AG04449 (cell line): ENCODE results near the gene RNF121.

Experiments used
- CTCF ChIA-PET: fragments of 350-600 bp; formaldehyde crosslinking; extraction: SDS; loops from one replicate; lab custom pipeline; 2021; ENCODE audit warnings: antibody characterized with exemption; lab: Yijun Ruan, JAX
- POLR2A ChIA-PET: fragments of 400-600, 350-600 bp; formaldehyde crosslinking; extraction: SDS; loops from one replicate; lab custom pipeline; 2020; ENCODE audit warnings: antibody characterized with exemption, inconsistent platforms; lab: Yijun Ruan, JAX
- DNase-seq: peaks from one replicate; pipeline ENCODE4 v3.0.0-alpha.2; 2010; ENCODE audit warnings: low read depth, low spot score
- H3K4me3 ChIP-seq: 2 replicates; pipeline ENCODE4 v1.5.1; 2011; ENCODE audit warnings: low read depth, mild to moderate bottlenecking, control low read depth, low read length
- TF ChIP-seq, protein P1 (sequence below): IDR thresholded peaks from one replicate; pipeline ENCODE4 v1.5.1; 2011; ENCODE audit warnings: mild to moderate bottlenecking, moderate library complexity, low read length, control low read depth, inconsistent platforms; ENCODE audit not compliant: insufficient read depth; ENCODE audit errors: missing control alignments

RNF121 gene

DNA sequence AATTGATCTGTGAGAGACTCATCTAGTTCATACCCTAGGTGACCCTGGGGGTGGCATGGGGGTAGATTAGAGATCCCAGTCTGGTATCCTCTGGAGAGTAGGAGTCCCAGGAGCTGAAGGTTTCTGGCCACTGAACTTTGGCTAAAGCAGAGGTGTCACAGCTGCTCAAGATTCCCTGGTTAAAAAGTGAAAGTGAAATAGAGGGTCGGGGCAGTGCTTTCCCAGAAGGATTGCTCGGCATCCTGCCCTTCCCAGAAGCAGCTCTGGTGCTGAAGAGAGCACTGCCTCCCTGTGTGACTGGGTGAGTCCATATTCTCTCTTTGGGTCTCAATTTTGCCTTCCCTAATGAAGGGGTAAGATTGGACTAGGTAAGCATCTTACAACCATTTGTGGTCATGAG lies 70.5 kb downstream of the RNF121 start:
- H3K4me3 ChIP-seq: no peak overlapping the region
- POLR2A ChIA-PET: interaction anchor here (1.4 kb wide), 1 partner anchor 9 kb away, joined by 3 read pairs; no protein-coding TSS in a partner anchor
- TF ChIP-seq, protein P1, sequence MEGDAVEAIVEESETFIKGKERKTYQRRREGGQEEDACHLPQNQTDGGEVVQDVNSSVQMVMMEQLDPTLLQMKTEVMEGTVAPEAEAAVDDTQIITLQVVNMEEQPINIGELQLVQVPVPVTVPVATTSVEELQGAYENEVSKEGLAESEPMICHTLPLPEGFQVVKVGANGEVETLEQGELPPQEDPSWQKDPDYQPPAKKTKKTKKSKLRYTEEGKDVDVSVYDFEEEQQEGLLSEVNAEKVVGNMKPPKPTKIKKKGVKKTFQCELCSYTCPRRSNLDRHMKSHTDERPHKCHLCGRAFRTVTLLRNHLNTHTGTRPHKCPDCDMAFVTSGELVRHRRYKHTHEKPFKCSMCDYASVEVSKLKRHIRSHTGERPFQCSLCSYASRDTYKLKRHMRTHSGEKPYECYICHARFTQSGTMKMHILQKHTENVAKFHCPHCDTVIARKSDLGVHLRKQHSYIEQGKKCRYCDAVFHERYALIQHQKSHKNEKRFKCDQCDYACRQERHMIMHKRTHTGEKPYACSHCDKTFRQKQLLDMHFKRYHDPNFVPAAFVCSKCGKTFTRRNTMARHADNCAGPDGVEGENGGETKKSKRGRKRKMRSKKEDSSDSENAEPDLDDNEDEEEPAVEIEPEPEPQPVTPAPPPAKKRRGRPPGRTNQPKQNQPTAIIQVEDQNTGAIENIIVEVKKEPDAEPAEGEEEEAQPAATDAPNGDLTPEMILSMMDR: no peak
- no peak for DNase-seq
- CTCF ChIA-PET: interaction anchor here (0.8 to 1.6 kb wide), 7 partner anchors 8 to 434 kb away, joined by 3 to 8 read pairs (median 4); no protein-coding TSS in a partner anchor

DNA sequence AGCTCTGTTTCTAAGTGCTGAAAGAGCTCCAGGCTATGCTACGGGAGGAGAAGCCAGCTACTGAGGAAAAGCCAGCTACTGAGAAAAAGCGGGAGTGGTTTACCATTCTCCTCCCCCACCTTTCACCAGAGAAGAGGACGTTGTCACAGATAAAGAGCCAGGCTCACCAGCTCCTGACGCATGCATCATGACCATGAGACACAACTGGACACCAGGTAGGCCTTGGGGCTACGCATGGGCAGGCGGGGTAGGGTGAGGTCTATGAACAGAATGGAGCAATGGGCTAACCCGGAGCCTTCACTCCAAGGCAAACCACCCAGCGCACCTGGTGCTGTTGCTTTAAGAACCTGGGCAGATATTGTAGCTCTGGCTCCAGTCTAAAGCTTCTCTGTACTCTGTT lies 71.0 kb downstream of the RNF121 start:
- TF ChIP-seq, protein P1: no peak
- no peak for DNase-seq
- CTCF ChIA-PET: interaction anchor here (0.8 to 1.6 kb wide), 7 partner anchors 8 to 433 kb away, joined by 3 to 8 read pairs (median 4); no protein-coding TSS in a partner anchor
- POLR2A ChIA-PET: interaction anchor here (1.4 kb wide), 1 partner anchor 9 kb away, joined by 3 read pairs; no protein-coding TSS in a partner anchor
- H3K4me3 ChIP-seq: no peak overlapping the region

DNA sequence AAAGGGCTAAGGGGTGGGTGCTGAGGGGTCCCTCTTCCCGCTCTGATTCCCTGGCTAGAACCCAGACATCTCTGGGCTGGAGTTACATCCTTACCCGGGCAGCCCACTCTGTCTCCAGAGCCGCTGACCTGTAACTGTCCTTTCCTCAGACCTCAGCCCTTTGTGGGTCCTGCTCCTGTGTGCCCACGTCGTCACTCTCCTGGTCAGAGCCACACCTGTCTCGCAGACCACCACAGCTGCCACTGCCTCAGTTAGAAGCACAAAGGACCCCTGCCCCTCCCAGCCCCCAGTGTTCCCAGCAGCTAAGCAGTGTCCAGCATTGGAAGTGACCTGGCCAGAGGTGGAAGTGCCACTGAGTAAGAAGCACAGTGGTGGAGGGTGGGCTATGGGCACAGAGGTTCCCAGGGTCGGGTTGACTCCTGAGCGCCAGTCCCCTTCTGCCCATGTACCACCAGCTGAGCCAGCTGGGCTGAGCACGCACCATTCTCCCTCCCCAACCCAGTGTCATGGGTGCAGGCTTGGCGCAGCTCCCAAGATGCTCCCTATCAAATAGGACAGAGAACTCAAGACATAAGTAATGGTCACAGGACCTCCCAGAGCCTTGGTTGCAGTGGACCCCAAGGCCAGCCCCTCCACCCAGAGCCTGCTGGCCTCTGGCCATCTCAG lies 71.5 kb downstream of the RNF121 start:
- TF ChIP-seq, protein P1: no peak
- DNase-seq: no peak
- CTCF ChIA-PET: interaction anchor here (0.8 to 1.6 kb wide), 9 partner anchors 8 to 433 kb away, joined by 3 to 8 read pairs (median 4); no protein-coding TSS in a partner anchor
- POLR2A ChIA-PET: interaction anchor here (1.4 kb wide), 1 partner anchor 8 kb away, joined by 3 read pairs; no protein-coding TSS in a partner anchor
- no peak overlapping the region for H3K4me3 ChIP-seq

DNA sequence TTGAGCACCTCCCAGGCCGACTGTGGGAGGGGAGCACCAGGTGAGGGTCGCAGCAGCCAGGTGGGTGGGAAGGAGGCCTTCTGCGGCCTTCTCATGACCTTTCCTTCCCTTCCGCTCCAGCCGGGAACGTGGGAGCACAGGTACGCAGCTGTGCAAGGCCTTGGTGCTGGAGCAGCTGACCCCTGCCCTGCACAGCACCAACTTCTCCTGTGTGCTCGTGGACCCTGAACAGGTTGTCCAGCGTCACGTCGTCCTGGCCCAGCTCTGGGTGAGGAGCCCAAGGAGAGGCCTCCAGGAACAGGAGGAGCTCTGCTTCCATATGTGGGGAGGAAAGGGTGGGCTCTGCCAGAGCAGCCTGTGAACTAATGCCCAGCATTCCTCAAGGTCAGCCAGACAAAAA lies 72.4 kb downstream of the RNF121 start:
- no peak overlapping the region for H3K4me3 ChIP-seq
- ChIA-PET CTCF (interaction anchor here (0.9 to 1.3 kb wide), 4 partner anchors 9 to 90 kb away, joined by 3 to 5 read pairs (median 4); no protein-coding TSS in a partner anchor), POLR2A (interaction anchor here (0.9 kb wide), 1 partner anchor 72 kb away, joined by 3 read pairs; the partner anchor contains the start of gene RNF121)
- DNase-seq: no peak
- TF ChIP-seq, protein P1: no peak

DNA sequence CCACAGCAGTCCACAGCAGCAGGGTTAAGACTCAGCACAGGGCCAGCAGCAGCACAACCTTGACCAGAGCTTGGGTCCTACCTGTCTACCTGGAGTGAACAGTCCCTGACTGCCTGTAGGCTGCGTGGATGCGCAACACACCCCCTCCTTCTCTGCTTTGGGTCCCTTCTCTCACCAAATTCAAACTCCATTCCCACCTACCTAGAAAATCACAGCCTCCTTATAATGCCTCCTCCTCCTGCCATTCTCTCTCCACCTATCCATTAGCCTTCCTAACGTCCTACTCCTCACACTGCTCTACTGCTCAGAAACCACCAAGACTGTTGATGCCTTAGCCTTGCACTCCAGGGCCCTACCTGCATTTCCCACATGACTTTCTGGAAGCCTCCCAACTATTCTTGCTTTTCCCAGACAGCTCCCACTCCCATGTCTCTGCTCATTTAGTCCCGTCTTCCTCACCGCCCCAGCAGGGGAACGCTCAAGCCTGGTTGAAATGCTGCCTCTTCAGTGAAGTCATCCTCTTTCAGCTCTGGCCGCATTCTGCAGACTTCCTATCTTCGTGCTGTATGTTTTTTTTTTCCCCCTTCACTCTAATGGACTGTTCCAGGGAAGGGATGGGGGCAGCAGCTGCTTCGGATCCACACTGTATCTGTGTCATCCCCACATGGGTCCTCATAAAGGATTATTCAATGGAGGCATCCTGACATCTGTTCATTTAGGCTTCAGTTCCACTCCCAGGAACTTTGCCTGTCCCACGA lies 73.2 kb downstream of the RNF121 start:
- TF ChIP-seq, protein P1: no peak
- POLR2A ChIA-PET: interaction anchor here (0.7 to 0.9 kb wide), 2 partner anchors 11 to 73 kb away, joined by 3 read pairs; partner anchors contain the start of gene RNF121
- H3K4me3 ChIP-seq: no peak overlapping the region
- CTCF ChIA-PET: interaction anchor here (1.3 to 1.7 kb wide), 4 partner anchors 13 to 24 kb away, joined by 4 to 5 read pairs (median 4); no protein-coding TSS in a partner anchor
- no peak for DNase-seq
